ENCODE measurements around the gene RIC8B.
A peak's percentile ranks its signal among the peaks of the same experiment; 100 is the strongest.

The RIC8B gene

DNA sequence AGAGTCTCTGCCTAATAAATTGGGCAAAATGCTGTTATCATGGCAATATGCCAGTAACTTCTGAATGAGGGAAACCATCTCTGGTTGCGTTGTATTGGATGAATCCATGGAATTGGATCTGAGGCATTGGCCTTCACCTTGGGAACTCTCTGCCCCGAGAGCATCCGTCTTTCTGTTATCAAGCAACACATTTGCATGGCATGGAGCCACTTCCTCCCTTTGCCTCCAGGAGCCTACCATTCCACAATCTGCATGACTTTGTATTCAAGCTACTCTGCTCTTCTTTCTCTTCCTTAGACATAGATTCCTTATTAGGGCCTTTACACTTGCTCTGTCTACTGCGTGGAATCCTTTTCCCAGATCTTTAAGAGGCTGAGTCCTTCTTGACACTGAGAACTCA, 57.2 kb downstream of the RIC8B start:
- Histone ChIP-seq H3K4me2 (ENCODE audit: low read length) (no peak overlapping the region), H2AFZ (no peak overlapping the region), H3K9me3 (ENCODE audit: control insufficient read depth, low read length) (no peaks in the 10 kb centered on the region), H3K27me3 (ENCODE audit: control insufficient read depth, insufficient read depth, low read length) (no peaks in the 10 kb centered on the region), H3K79me2 (peaks cover 5% of the 10 kb centered on the region), H3K4me3 (ENCODE audit: low read depth, low read length) (no peak overlapping the region), H3K9ac (no peak overlapping the region), H3K27ac (no peak overlapping the region), H3K4me1 (no peaks in the 10 kb centered on the region), H3K36me3 (ENCODE audit: control insufficient read depth, insufficient read depth, low read length) (no peaks in the 10 kb centered on the region)
- TF ChIP-seq CTCF (IDR thresholded peaks at IDR 0.05) = no peak

- no peaks in the 10 kb centered on the region for H3K79me2 ChIP-seq
- no peak for TF ChIP-seq CTCF (IDR thresholded peaks at IDR 0.05)
- H3K36me3 ChIP-seq (ENCODE audit: control insufficient read depth, insufficient read depth, low read length) = no peaks in the 10 kb centered on the region
- H3K27ac ChIP-seq = no peak overlapping the region
- no peak overlapping the region for H2AFZ ChIP-seq
- peaks cover 9% of the 10 kb centered on the region for H3K4me1 ChIP-seq
- H3K27me3 ChIP-seq (ENCODE audit: control insufficient read depth, insufficient read depth, low read length) = no peaks in the 10 kb centered on the region
- H3K4me3 ChIP-seq (ENCODE audit: low read depth, low read length) = no peak overlapping the region
- H3K4me2 ChIP-seq (ENCODE audit: low read length) = no peak overlapping the region
- H3K9ac ChIP-seq = no peak overlapping the region
- no peaks in the 10 kb centered on the region for H3K9me3 ChIP-seq (ENCODE audit: control insufficient read depth, low read length)
These were observed 63.3 kb downstream of the RIC8B start for GRCh38 chr12:106837782-106838181.

DNA sequence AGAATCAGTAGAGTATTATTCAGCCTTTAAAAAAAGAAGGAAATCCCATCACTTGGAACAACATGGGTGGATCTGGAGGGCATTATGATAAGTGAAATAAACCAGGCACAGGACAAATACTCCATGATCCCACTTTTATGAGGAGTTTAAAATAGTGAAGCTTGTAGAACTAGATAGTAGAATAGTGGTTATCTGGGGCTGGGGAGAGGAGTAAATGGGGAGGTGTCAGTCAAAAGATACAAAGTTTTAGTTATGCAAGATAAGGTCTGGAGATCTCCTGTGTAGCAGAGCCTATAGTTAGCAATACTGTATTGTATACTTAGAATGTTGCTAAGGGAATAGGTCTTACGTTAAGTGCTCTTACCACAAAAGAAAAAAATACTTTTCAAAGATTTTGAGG, 64.9 kb downstream of the RIC8B start:
- TF ChIP-seq CTCF (IDR thresholded peaks at IDR 0.05) = no peak
- Histone ChIP-seq H3K27me3 (ENCODE audit: control insufficient read depth, insufficient read depth, low read length) (no peaks in the 10 kb centered on the region), H3K79me2 (no peaks in the 10 kb centered on the region), H3K27ac (no peak overlapping the region), H3K9me3 (ENCODE audit: control insufficient read depth, low read length) (no peaks in the 10 kb centered on the region), H3K36me3 (ENCODE audit: control insufficient read depth, insufficient read depth, low read length) (no peaks in the 10 kb centered on the region), H3K9ac (no peak overlapping the region), H3K4me2 (ENCODE audit: low read length) (no peak overlapping the region), H3K4me3 (ENCODE audit: low read depth, low read length) (no peak overlapping the region), H2AFZ (no peak overlapping the region), H3K4me1 (peaks cover 9% of the 10 kb centered on the region)

- Histone ChIP-seq H3K9ac (no peak overlapping the region), H3K27ac (peak overlapping the region; percentile 61), H3K36me3 (ENCODE audit: control insufficient read depth, insufficient read depth, low read length) (no peaks in the 10 kb centered on the region), H2AFZ (no peak overlapping the region), H3K27me3 (ENCODE audit: control insufficient read depth, insufficient read depth, low read length) (no peaks in the 10 kb centered on the region), H3K4me1 (peaks cover 9% of the 10 kb centered on the region), H3K4me2 (ENCODE audit: low read length) (no peak overlapping the region), H3K9me3 (ENCODE audit: control insufficient read depth, low read length) (no peaks in the 10 kb centered on the region), H3K4me3 (ENCODE audit: low read depth, low read length) (no peak overlapping the region), H3K79me2 (no peaks in the 10 kb centered on the region)
- TF ChIP-seq CTCF (IDR thresholded peaks at IDR 0.05) = no peak
These were observed 65.8 kb downstream of the RIC8B start for GRCh38 chr12:106840243-106840642.

DNA sequence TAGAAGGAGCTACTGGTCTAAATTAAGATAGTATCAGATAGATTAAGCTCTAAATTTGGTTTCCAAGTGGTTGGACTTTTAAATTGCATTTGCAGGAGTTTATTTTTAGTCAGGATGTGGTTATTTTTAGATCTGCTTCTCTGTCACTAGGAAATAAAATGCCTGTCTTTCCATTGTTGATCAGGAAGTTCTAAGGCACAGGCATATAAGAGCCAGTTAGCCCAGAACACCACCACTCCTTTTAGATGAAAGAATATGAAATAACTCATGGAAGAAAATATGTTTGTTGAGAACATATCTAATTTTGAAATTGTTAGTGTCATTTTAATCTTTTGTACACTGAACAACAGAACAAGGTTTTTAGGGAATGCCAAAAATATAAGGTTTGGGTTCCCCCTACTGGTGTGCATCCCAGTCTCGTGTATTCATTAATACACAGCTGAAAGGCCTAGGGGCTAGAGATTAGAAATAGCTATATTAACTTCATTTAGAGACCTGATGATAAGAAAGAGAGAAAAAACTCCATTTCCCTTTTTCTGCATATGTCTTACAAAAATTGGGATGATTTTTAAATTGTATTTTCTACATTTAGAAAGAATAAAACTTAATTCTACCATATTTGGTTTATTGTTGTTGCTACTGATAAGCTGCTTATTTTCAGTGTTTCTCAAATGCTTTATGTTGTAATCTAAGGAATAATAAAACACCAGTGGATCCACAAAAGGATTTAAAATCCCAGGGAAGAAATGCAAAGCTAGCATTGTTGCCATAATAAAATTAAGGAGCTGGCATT, 67.2 kb downstream of the RIC8B start:
- no peaks in the 10 kb centered on the region for H3K9me3 ChIP-seq (ENCODE audit: control insufficient read depth, low read length)
- H3K9ac ChIP-seq = no peak overlapping the region
- peak overlapping the region; percentile 61 for H3K27ac ChIP-seq
- H3K36me3 ChIP-seq (ENCODE audit: control insufficient read depth, insufficient read depth, low read length) = no peaks in the 10 kb centered on the region
- peak; percentile 73 for TF ChIP-seq CTCF (IDR thresholded peaks at IDR 0.05)
- H3K4me1 ChIP-seq = peaks cover 9% of the 10 kb centered on the region
- peak overlapping the region; percentile 39 for H3K4me2 ChIP-seq (ENCODE audit: low read length)
- H3K4me3 ChIP-seq (ENCODE audit: low read depth, low read length) = no peak overlapping the region
- H3K27me3 ChIP-seq (ENCODE audit: control insufficient read depth, insufficient read depth, low read length) = no peaks in the 10 kb centered on the region
- no peaks in the 10 kb centered on the region for H3K79me2 ChIP-seq
- peak overlapping the region; percentile 34 for H2AFZ ChIP-seq

Measured in parathyroid adenoma (tissue), 2 donors.